GM12872 (cell line): ENCODE measurements around the gene DCUN1D2.

Experiments
- TF ChIP-seq, protein P1 (sequence below): IDR thresholded peaks from 3 replicates; pipeline ENCODE4 v1.5.1; 2011; ENCODE audit warnings: low read depth, mild to moderate bottlenecking, low read length, moderate library complexity; ENCODE audit not compliant: insufficient read depth

DCUN1D2 gene

DNA sequence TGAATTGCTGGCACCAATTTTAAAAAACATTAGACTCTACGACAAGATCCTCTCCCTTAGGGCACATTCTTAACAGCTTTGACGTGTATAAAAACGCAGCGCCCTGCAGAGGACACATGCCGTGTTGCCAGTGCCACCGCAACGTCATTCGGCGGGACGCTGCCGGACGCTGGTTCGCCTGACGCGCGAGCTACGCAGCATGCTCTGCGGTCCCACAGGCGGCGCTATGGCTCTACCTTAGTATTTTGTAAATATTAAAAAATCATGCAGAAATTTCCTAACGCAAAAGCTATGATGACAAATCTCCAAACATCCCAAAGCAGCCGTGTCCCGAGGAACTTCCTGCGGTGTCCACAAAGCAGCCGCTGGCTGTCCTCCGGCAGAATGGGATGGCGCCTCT is 33.0 kb downstream of the DCUN1D2 start:
- TF ChIP-seq, protein P1, sequence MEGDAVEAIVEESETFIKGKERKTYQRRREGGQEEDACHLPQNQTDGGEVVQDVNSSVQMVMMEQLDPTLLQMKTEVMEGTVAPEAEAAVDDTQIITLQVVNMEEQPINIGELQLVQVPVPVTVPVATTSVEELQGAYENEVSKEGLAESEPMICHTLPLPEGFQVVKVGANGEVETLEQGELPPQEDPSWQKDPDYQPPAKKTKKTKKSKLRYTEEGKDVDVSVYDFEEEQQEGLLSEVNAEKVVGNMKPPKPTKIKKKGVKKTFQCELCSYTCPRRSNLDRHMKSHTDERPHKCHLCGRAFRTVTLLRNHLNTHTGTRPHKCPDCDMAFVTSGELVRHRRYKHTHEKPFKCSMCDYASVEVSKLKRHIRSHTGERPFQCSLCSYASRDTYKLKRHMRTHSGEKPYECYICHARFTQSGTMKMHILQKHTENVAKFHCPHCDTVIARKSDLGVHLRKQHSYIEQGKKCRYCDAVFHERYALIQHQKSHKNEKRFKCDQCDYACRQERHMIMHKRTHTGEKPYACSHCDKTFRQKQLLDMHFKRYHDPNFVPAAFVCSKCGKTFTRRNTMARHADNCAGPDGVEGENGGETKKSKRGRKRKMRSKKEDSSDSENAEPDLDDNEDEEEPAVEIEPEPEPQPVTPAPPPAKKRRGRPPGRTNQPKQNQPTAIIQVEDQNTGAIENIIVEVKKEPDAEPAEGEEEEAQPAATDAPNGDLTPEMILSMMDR: no peak

DNA sequence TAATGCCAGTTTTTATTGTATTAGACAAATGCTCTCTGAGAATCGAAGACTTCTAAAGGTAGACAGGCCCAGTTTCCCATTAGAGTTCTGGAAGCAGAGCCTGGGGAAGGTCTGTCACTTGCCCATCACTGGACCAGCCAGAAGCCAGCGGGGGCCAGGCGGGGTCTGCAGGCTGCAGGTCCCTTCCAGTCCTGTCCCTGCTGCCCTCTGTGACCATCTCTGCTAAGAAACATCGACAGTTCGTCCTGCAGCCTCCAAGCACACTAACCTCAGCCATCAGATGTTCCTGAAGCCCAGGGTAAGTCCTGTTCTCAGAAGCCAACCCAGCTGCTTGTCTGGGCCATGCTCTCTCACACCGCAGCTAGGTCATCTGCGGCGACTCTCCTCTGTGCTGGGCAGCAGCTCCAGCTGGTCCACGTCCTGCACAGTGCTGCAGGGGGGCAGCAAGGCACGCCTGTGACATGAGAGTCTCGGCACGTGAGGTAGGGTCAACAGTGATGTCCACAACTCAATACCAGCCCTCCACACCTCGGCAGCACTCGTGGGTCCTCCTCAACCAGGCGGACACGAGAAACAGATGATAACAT is 34.3 kb downstream of the DCUN1D2 start:
- TF ChIP-seq, protein P1: no peak

DNA sequence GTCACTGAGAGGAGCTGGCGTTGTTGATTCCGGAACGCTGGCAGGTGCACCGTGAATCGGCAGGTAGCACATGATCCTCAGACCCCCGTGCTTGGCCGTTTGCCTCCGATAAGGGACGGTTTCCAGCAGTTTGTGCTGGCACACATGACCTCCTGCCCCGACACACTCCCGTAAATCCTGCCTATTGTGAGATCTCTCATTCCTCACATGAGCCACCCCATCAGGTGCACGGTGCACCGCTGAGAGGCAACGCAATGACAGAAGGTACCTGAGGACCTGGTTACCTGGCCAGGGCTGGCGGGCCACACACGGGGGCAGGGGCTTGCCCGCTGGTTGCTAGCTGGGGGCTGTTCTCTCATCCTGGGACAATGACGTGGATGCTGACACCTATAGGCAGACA is 35.1 kb downstream of the DCUN1D2 start:
- TF ChIP-seq, protein P1: no peak

DNA sequence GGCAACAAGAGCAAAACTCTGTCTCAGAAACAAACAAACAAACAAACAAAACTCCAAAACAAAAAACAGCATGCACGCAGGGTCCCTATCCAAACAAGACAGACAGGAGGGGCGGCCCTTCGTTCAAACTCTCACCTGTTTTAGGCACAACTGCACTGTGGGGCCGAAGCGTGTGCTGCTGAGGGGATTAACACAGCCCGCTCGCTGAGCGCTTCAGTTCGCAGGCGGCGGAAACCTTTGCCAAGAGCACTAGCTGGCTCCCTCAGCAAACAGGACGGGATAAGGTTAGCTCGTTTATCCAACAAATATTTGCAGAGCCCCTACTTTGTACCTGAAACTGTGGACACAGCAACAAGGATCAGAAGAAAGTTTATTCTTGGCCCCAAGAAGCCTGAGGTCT is 35.6 kb downstream of the DCUN1D2 start:
- TF ChIP-seq, protein P1: no peak

DNA sequence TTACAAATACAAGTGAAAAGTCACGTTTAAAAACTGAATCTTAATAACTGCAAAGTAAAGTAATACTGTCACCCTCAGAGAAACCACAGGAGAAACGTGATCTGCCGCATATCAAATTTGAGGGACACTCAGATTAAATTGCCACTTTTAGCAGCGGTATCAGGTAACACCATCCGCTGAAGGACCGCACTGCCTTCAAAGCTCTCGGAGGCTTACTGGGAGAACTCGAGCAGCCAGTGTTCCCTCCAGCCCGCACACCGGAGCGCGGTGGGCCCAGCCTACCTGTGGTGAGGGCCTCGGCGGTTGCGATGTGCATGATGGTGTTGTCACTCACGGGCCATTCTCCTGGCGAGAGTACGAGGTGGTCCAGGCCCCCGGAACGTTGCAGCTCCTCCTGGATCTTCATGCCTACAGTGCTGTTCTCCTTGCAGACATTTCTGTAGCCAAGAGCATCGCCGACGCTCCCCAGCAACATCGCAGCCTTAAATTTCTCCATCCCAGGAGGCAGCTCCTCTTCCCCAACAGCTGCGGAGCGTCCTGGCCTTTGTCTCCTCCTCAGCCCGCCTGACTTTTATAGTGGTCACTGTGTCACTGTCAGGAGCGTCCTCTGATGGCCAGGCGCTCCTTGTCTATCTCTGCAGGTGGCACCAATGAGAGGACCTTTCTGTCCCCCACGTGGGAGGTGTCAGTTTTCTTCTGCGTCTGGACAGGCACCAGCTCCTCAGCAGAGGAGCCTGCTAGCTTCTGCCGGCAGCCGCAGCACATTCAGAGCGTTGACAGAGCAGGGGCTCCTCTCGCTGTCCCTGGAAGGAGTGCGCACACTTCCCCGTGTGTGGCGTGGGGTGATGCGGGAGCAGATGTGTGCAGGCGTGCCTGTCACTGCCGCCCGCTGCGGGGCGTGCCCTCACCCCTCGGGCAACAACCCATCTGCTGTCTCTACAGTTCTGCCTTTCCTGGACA is 37.3 kb downstream of the DCUN1D2 start, which contains the start of gene ADPRHL1:
Gene ADPRHL1 (minus strand): TSS at position 547 of the 960 bp plus-strand sequence. CDS start 51 bp downstream, at position 496.
- TF ChIP-seq, protein P1: no peak

DNA sequence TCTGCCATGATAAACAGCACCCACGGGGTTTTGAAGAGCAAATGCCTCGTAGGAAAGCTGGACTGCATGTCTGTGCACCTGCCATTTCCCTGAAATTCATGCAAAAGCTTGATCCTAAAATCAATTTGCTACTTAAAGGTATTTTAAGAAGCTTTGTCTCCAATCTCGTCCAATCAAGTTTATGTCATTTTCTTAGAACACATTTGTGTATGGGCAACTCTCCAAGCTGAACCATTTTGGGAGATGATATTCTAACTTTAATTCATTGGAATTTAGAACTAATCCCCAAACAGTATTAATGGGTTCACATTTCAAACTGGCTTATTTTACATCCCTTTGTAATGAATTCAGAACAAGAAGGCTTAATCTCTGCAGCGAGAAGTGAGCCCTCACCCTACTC is 38.0 kb downstream of the DCUN1D2 start:
- TF ChIP-seq, protein P1: no peak

DNA sequence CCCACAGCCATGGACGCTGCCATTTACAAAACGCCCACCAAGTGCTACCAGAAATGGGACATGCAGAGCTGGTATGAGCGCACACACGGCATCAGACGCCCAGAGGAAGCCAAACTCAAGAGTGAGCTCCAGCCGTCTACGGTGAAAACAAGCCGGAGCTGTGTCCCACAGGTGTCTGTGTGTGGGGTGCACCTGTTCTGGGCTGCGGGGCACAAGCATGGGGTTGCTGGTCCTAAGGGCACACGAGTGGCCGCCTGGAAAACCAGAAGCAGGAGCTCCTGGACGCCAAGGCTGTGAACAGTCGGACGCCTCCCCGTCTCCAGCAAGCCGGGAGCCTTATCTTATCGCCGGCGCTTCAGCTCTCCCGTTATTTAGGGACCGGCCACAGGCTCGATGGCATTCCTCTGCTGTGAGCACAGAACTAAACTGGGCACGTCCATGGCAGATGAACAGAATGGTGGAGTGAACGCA is 38.5 kb downstream of the DCUN1D2 start:
- TF ChIP-seq, protein P1: no peak
